EH (cell line): ENCODE data around the gene CAPN15.

Experiments used
- DNase-seq: peaks from one replicate; pipeline ENCODE4 v3.0.0-alpha.2; 2015; ENCODE audit warnings: low read depth

CAPN15 gene

GRCh38 chr16:561413-561794, 33.9 kb downstream of the CAPN15 start:
- no peak for DNase-seq

GRCh38 chr16:561957-562938, 34.7 kb downstream of the CAPN15 start:
- no peak for DNase-seq

DNA sequence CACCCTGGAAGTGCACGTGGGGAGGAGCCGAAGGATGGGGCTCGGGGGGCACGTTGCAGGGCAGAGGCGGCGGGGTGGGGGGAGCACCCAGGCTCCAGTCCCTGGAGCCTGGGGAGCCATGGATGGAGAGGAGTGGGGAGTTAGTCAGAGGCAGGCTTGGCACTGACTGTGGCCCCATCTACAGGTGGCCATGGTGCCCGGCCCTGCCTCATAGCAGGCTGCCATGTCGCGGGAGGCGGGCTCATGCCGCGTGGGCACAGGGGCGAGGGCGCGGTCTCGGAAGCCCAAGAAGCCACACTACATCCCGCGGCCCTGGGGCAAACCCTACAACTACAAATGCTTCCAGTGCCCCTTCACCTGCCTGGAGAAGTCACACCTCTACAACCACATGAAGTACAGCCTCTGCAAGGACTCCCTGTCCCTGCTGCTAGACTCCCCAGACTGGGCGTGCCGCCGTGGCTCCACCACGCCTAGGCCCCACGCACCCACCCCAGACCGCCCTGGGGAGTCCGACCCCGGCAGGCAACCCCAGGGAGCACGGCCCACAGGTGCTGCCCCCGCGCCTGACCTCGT, 35.6 kb downstream of the CAPN15 start:
- no peak for DNase-seq

GRCh38 chr16:564690-565418, 37.3 kb downstream of the CAPN15 start:
- no peak for DNase-seq

DNA sequence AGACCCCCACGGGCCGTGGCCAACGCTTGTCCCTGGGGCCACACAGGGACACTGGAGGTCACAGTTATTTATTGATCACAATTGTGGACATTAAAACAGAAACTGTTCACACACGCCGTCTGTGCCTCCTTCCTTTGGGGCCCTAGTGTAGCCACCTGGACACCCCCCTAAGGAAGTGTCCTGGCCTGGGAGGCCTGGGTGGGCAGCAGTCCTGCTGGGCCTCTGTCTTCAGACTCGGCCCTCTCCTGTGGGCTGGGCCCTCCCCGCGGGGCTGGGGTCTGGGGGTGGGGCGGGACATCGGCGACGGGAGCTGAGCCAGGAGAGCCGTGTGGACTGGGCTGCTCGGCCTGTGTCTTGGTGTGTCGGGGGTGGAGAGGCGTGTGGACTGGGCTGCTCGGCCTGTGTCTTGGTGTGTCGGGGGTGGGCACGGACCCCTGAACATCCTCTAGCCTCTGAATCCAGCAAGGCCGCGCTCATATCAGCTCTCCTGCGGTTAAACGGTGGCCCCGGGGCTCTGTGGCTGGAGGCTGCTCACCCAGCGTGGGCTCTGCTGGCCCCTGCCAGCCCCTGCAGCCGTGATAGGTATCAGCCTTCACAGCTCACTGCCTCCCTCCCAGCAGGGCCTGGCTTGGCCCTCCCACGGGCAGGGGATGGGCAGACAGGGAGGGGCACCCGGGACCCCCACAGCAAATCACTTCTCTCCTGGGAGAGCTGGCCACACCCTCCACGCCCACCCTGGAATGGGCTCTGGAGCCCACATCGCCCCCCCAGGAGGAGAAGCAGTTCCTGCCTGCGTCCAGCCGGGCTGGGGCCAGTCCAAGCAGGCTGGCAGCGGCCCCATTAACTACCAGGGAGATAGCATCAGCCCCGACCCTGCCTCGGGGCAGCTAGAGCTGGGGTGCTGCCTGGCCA, 38.2 kb downstream of the CAPN15 start:
- DNase-seq = peak; percentile 32

GRCh38 chr16:566475-567372, 39.2 kb downstream of the CAPN15 start, which contains the start of gene NHLRC4:
NHLRC4 (plus strand) TSS chr16:567005; CDS start chr16:568048, 1,043 bp downstream.
- DNase-seq = peak; percentile 61

- no peak for DNase-seq
These were observed 40.1 kb downstream of the CAPN15 start for GRCh38 chr16:567373-568256.

GRCh38 chr16:568401-569258, 41.1 kb downstream of the CAPN15 start:
- no peak for DNase-seq

DNA sequence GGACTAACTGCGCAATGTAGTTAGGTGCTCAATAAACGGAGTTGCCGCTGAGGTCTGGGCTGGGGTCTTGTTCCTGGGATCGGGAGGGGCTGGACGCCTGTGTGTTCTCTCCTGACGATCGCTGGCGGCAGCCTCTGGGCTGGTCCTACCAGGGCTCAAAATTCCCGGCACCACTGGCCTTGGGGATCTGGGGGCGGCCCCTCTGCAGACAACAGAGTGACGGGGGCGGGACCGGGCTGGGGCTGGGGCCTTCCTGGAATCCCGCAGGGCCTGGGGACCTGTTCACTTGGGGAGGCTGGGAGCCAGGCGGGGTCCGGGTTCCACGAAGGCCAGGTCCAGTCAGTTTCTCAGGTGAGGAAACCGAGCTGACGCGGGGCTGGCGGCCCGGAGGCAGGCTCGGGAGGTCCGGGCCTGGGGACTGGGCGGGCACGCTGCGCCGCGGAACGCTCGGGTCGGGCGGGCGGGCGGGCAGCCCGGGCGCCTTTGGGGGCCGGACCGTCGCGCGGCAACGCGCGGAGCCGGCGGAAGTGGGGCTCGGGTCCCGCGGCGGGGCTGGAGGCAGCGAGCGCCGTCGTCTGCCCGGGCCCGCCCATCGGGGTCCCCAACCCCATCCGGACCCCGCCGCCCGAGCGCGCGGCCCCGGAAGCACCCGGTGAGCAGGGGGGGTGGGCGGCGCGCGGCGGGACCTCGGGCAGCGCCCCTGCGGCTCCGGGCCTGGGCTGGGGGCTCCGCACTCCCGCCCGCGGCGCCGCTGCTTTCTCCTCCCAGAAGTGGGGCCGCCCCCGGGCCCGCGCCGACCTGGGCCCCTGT, 42.1 kb downstream of the CAPN15 start, which contains the start of gene PIGQ:
Gene PIGQ, plus strand, starts transcription at position 524 of the 810 bp plus-strand sequence. CDS start 4,107 bp downstream, outside the sequence.
- DNase-seq = peak; percentile 72

GRCh38 chr16:572865-573650, 45.5 kb downstream of the CAPN15 start:
- no peak for DNase-seq

GRCh38 chr16:574021-574760, 46.7 kb downstream of the CAPN15 start:
- DNase-seq = no peak

DNA sequence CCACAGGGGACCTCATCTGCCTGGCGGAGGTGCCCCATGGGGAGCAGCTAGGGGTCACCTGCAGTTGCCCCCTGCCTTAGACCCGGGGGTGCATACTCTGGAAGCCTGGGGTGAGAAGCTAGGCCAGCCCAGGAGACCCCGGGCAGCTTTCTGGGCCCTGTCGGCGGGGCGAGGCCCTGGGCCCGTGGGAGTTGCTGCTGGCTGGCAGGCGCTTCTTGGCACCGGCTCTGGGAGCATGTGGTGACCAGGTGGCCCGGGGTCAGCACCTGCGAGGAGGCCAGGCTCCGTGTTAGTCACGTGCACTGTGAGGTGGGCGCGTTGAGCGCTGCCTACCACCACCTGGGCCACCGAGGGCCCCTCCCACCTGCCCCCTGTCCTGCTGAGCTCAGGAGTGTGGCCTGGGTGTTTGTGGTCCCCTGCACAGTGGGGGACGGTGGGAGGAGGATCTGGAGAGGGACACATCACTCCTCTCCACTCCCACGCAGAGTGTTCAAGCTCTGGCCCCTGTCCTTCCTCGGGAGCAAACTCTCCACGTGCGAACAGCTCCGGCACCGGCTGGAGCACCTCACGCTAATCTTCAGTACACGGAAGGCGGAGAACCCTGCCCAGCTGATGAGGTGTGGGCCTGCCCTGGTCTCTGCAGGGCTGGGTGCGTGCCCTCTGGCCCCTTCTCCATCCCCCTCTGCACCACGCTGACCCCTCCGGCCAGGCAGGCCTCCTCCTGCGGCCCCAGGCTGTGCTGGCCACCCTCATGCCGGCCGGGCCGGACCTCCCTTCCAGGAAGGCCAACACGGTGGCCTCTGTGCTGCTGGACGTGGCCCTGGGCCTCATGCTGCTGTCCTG, 48.1 kb downstream of the CAPN15 start:
- no peak for DNase-seq

DNA sequence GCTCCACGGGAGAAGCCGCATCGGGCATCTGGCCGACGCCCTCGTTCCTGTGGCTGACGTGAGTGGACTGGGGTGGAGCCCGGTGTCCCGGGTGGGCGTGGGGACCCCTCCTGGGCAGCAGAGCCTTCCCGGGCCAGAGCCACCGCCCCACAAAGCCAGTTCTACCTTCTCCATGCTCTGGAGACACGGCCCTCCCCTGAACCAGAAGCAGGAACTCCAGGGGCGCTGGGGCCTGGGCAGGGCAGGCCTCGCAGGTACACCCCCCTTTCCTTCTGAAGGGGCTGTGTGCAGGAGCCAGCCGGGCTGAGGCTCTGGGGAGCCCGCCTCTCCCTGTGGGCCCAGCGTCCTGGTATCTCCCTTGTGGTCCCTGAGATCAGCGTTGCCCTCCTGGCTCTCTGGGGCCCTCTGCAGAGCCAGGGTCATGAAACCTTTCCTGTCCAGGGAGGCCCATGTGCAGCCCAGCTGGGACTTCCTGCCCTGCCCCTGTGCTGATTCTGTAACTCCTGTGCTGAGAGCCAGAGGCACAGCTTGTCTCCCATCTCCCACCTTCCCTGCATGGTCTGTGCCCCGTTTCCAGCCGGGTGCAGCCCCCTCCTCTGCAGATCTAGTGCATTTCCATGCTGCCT, 48.8 kb downstream of the CAPN15 start:
- DNase-seq = no peak

DNA sequence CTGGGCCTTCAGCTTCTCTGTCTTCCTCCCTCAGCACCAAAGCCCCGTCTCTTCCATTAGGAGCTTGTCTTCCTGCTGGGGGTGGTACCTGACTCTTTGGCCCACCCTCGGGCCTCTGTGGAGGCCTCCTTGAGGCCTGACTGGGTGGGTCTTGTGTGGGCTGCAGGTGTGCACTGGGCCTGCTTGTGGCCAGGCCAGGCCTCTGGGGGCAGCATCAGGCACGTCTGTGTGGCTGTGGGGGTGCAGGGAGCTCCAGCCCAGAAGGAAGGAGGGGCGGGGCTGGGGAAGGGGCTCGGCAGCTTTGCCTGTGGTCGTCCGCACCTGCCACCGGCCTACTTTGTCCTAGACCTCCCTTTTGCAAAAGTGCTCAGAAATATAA, 49.3 kb downstream of the CAPN15 start:
- no peak for DNase-seq

- DNase-seq = no peak
These were observed 50.3 kb downstream of the CAPN15 start for GRCh38 chr16:577796-578195.
